Uterus (tissue), 4 donors: ENCODE measurements around the gene GOLGA5. TPM values are rescaled to one million over a fixed set of nuclear protein-coding genes. Genes with fewer than 3 reads are reported as not detected.

ENCODE experiments used
- DNase-seq, 2 donors: peaks; one replicate each; pipeline ENCODE4 v3.0.0-alpha.2; 2019 to 2020
- H3K27ac ChIP-seq, 2 donors: fragments of 200-600 bp; sonication (generic); 1 replicate in 1 of 2; 2 replicates in 1 of 2; pipeline ENCODE4 v1.5.1; 2016 to 2018
- H3K27me3 ChIP-seq, 2 donors: fragments of 200-600 bp; sonication (generic); one replicate each; pipeline ENCODE4 v1.5.1; 2018 to 2019; ENCODE audit warnings: control low read depth in 1 of 2
- H3K36me3 ChIP-seq, 2 donors: fragments of 200-600 bp; sonication (generic); one replicate each; pipeline ENCODE4 v1.5.1; 2019; ENCODE audit warnings: control low read depth in 1 of 2
- H3K4me1 ChIP-seq, 2 donors: fragments of 200-600 bp; sonication (generic); one replicate each; pipeline ENCODE4 v1.5.1; 2018 to 2019; ENCODE audit warnings: control low read depth in 1 of 2
- H3K4me3 ChIP-seq, 2 donors: fragments of 200-600 bp; sonication (generic); 1 replicate in 1 of 2; 2 replicates in 1 of 2; pipeline ENCODE4 v1.5.1; 2018 to 2019; ENCODE audit warnings: mild to moderate bottlenecking in 1 of 2
- H3K9me3 ChIP-seq, 2 donors: fragments of 200-600 bp; sonication (generic); one replicate each; pipeline ENCODE4 v1.5.1; 2019; ENCODE audit warnings: control low read depth in 1 of 2
- POLR2A ChIP-seq, 2 donors: fragments of 450-650 bp; IDR thresholded peaks; one replicate each; pipeline ENCODE4 v1.6.1; 2016; ENCODE audit warnings: antibody characterized with exemption in 2 of 2, mild to moderate bottlenecking in 1 of 2, moderate library complexity in 1 of 2
- intact Hi-C: fragments of 100-400 bp; cut with DNase I; formaldehyde crosslinking; loops from one replicate; pipeline ENCODE4 v1.15.1; 2023; ENCODE audit warnings: low total_unique reads
- total RNA-seq, 4 donors: library from RNA; depleted of rRNA in 3 of 4; stranded (reverse); fragments of >200 nt in 3 of 4; gene quantifications; one replicate each; pipeline versions ENCODE4 v1.1.0 to v1.2.4, GENCODE V29; 2014 to 2023
- TF ChIP-seq, protein P1 (sequence below), 4 experiments: fragments of 200-600 bp in 2 of 4; fragments of 450-650 bp in 2 of 4; sonication (generic) in 2 of 4; IDR thresholded peaks; one replicate each; pipeline ENCODE4 v1.5.1; 2016 to 2019; ENCODE audit warnings: antibody characterized with exemption in 4 of 4, mild to moderate bottlenecking in 2 of 4, moderate library complexity in 1 of 4
- donor health status: DM: yes; HTN: yes; CAD: no.

GOLGA5 gene
- total RNA-seq, 4 donors from 2014 or later, result 30.3 to 63.0 (median 46.6) TPM

DNA sequence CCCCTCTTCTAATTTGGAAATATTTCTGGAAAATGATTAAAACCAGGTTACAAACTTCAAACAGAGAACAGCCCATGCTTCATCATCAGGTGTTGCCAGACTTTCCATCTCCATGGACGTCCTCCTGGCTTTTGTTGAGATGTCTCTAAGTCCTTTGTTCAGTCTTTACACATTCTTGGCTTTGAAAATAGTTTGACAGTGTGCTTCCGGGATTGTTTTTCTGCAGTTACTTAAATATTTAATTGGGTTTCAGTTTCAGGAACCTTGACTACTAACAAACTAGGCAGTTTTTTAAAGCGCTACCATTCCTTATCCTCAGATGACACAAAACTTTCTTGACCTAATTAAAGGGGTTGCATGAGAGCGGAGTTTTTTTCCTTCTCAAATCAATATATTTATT is 47.8 kb downstream of the GOLGA5 start:
- TF ChIP-seq POLR2A (IDR thresholded peaks at IDR 0.05), result no peak
- TF ChIP-seq, protein P1, sequence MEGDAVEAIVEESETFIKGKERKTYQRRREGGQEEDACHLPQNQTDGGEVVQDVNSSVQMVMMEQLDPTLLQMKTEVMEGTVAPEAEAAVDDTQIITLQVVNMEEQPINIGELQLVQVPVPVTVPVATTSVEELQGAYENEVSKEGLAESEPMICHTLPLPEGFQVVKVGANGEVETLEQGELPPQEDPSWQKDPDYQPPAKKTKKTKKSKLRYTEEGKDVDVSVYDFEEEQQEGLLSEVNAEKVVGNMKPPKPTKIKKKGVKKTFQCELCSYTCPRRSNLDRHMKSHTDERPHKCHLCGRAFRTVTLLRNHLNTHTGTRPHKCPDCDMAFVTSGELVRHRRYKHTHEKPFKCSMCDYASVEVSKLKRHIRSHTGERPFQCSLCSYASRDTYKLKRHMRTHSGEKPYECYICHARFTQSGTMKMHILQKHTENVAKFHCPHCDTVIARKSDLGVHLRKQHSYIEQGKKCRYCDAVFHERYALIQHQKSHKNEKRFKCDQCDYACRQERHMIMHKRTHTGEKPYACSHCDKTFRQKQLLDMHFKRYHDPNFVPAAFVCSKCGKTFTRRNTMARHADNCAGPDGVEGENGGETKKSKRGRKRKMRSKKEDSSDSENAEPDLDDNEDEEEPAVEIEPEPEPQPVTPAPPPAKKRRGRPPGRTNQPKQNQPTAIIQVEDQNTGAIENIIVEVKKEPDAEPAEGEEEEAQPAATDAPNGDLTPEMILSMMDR (IDR thresholded peaks at IDR 0.05), result no peak

DNA sequence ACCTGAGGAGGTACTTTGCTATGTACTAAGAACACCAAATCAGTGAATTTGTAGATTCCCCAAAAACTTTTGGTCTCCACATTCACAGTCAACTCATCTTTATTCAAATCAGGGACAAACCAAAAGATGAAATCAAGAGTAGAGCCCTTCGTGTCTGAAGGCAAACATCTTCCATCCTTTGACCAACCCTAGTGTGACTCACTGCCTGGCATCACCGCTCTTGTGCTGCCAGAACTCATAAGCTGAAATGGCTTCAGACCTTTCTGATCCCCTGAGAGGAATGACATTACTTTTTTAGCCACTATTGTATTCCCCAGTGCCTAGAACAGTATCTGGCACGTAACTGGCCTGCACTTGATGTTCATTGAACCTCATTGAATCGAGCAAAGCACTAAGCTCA is 50.1 kb downstream of the GOLGA5 start:
- TF ChIP-seq POLR2A (IDR thresholded peaks at IDR 0.05), result no peak
- TF ChIP-seq, protein P1 (IDR thresholded peaks at IDR 0.05), result no peak
- no peaks in the 10 kb centered on the region for H3K27me3 ChIP-seq
- DNase-seq, result no peak
- H3K36me3 ChIP-seq, result no peaks in the 10 kb centered on the region
- H3K4me3 ChIP-seq, result no peak overlapping the region
- H3K4me1 ChIP-seq, result no peaks in the 10 kb centered on the region
- intact Hi-C loops, result no loop called here
- H3K9me3 ChIP-seq, result no peaks in the 10 kb centered on the region
- H3K27ac ChIP-seq, result no peak overlapping the region

More for the DNA sequence above, 47.8 kb downstream of the GOLGA5 start:
- DNase-seq, result no peak
- H3K27ac ChIP-seq, result no peak overlapping the region
- H3K4me3 ChIP-seq, result no peak overlapping the region
- no peaks in the 10 kb centered on the region for H3K27me3 ChIP-seq
- intact Hi-C loops, result no loop called here
- no peaks in the 10 kb centered on the region for H3K4me1 ChIP-seq
- no peaks in the 10 kb centered on the region for H3K36me3 ChIP-seq
- H3K9me3 ChIP-seq, result no peaks in the 10 kb centered on the region

DNA sequence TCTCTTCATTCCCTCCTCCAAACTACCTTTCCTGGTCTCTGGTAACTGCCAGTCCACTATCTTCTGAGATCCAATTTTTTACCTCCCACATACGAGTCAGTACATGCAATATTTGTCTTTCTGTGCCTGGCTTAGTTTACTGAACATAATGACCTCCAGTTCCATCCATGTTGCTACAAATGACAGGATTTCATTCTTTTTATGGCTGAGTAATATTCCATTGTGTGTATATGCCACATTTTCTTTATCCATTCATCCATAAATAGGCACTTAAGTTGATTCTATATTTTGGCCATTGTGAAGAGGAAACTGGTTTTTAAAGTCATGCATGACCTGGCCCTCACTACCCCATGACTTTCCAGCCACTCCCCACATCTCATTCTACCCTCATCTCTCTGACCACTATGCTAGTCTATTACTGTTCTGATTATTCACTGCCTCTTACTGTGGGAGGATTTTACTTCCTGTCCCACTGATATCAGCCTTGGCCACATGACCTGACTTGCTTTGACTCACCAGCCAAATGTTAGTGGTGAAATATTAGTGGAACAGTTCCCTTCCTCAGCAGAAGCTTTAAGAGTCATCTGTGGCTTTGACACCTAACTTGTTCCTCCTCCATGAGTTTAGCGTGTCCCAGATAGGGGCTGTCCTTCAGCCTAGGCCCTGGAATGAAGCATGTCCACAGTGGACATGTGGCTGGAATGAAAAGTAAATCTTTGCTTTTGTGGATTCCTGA is 52.2 kb downstream of the GOLGA5 start:
- Histone ChIP-seq H3K27me3 (no peaks in the 10 kb centered on the region), H3K4me3 (no peak overlapping the region), H3K9me3 (no peaks in the 10 kb centered on the region), H3K36me3 (no peaks in the 10 kb centered on the region), H3K27ac (no peak overlapping the region), H3K4me1 (no peaks in the 10 kb centered on the region)
- intact Hi-C loops, result no loop called here
- TF ChIP-seq, protein P1 (IDR thresholded peaks at IDR 0.05), result no peak
- no peak for TF ChIP-seq POLR2A (IDR thresholded peaks at IDR 0.05)
- no peak for DNase-seq

DNA sequence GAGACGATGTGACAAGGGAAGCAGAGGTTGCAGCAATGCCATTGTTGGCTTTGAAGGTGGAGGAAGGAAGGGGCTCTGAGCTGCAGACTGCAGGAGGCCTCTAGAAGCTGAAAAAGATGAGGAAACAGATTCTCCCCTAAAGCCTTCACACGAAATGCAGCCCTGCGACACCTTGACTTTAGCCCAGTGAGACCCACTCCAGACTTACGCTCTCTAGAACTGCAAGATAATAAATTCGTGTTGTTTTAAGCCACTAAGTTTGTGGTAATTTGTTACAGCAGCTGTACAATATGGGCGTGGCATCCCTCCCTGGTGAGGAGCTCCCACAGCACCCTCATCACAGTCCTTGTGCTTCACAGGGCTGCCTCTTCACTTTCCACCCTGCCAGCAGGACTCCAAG is 53.2 kb downstream of the GOLGA5 start:
- TF ChIP-seq POLR2A (IDR thresholded peaks at IDR 0.05), result no peak
- TF ChIP-seq, protein P1 (IDR thresholded peaks at IDR 0.05), result no peak
- Histone ChIP-seq H3K9me3 (no peaks in the 10 kb centered on the region), H3K4me1 (no peaks in the 10 kb centered on the region), H3K4me3 (no peak overlapping the region), H3K27me3 (no peaks in the 10 kb centered on the region), H3K27ac (no peak overlapping the region), H3K36me3 (no peaks in the 10 kb centered on the region)
- intact Hi-C loops, result no loop called here
- DNase-seq, result no peak

DNA sequence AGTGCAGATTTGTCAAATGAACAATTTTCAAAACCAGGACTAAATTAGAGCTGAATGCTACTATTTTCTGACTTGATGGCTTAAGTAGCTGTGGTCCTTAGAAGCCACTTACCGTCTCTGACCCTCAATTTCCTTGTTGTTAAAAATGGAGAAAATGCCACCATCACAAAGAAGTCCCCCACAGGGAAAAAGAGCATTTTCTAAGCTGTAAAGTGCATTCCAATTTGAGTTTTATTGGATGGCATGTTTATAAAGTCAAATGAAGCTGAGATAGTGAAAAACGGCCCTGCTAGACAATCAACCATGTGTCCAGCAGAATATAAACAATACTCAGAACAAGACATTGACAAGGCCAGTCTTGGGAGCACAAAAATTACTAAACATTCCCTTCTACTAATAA is 53.6 kb downstream of the GOLGA5 start:
- no peak for DNase-seq
- intact Hi-C loops, result no loop called here
- Histone ChIP-seq H3K4me3 (no peak overlapping the region), H3K27ac (no peak overlapping the region), H3K4me1 (no peaks in the 10 kb centered on the region), H3K9me3 (no peaks in the 10 kb centered on the region), H3K27me3 (no peaks in the 10 kb centered on the region), H3K36me3 (no peaks in the 10 kb centered on the region)
- TF ChIP-seq, protein P1 (IDR thresholded peaks at IDR 0.05), result no peak
- no peak for TF ChIP-seq POLR2A (IDR thresholded peaks at IDR 0.05)
